HG03097 (cell line): ENCODE data around the gene KCNK6.

Experiments
- ATAC-seq: cut with Tn5 transposase; IDR thresholded peaks from one replicate; pipeline ENCODE4 v1.9.1; 2021; ENCODE audit not compliant: unreplicated experiment, low FRiP score

KCNK6 gene

GRCh38 chr19:38319421-38320258 is at the start of gene KCNK6:
KCNK6 (plus strand) TSS chr19:38319845; CDS start chr19:38319951, 106 bp downstream.
- ATAC-seq = no peak

- no peak for ATAC-seq
Observed at GRCh38 chr19:38270587-38271167, 49.0 kb upstream of the KCNK6 start.

- no peak for ATAC-seq
Observed at GRCh38 chr19:38273499-38273898, 46.1 kb upstream of the KCNK6 start.

- no peak for ATAC-seq
Observed at GRCh38 chr19:38274739-38275138, 44.9 kb upstream of the KCNK6 start.

GRCh38 chr19:38276942-38277517 is 42.6 kb upstream of the KCNK6 start:
- no peak for ATAC-seq

- ATAC-seq = no peak
Observed at GRCh38 chr19:38277549-38277948, 42.1 kb upstream of the KCNK6 start.

- no peak for ATAC-seq
Observed at GRCh38 chr19:38277969-38278680, 41.5 kb upstream of the KCNK6 start.

GRCh38 chr19:38278751-38279150 is 40.9 kb upstream of the KCNK6 start:
- ATAC-seq = no peak

- no peak for ATAC-seq
Observed at GRCh38 chr19:38280030-38280921, 39.4 kb upstream of the KCNK6 start.

GRCh38 chr19:38281811-38282566 is 37.7 kb upstream of the KCNK6 start:
- ATAC-seq = no peak

- no peak for ATAC-seq
Observed at GRCh38 chr19:38283271-38283670, 36.4 kb upstream of the KCNK6 start.

GRCh38 chr19:38284422-38284821 is 35.2 kb upstream of the KCNK6 start:
- no peak for ATAC-seq

- no peak for ATAC-seq
Observed at GRCh38 chr19:38285567-38285966, 34.1 kb upstream of the KCNK6 start.

GRCh38 chr19:38287604-38288003 is 32.0 kb upstream of the KCNK6 start:
- no peak for ATAC-seq

- no peak for ATAC-seq
Observed at GRCh38 chr19:38288123-38288855, 31.4 kb upstream of the KCNK6 start.

GRCh38 chr19:38289955-38290354 is 29.7 kb upstream of the KCNK6 start:
- no peak for ATAC-seq

GRCh38 chr19:38290631-38291147 is 29.0 kb upstream of the KCNK6 start:
- no peak for ATAC-seq

- ATAC-seq = no peak
Observed at GRCh38 chr19:38291855-38292254, 27.8 kb upstream of the KCNK6 start.

- no peak for ATAC-seq
Observed at GRCh38 chr19:38293281-38293680, 26.4 kb upstream of the KCNK6 start.
